ENCODE results near the gene NUDT3.
A peak's percentile ranks its signal among the peaks of the same experiment; 100 is the strongest.

Gene NUDT3

GRCh38 chr6:34392497-34393190 lies at the start of gene NUDT3:
NUDT3 (minus strand) TSS chr6:34392669; CDS start chr6:34392362, 307 bp downstream.
- DNase-seq = peak; percentile 98
- in situ Hi-C loops (cut with MboI; ENCODE audit: low pct_unique_long_range_greater_than_20kb, low sequenced_read_pairs) = no loop called here

- no peak for DNase-seq
- in situ Hi-C loops (cut with MboI; ENCODE audit: low pct_unique_long_range_greater_than_20kb, low sequenced_read_pairs) = no loop called here
Measured at GRCh38 chr6:34441526-34441925, 49.1 kb upstream of the NUDT3 start.

GRCh38 chr6:34439442-34439841 lies 47.0 kb upstream of the NUDT3 start:
- DNase-seq = no peak
- in situ Hi-C loops (cut with MboI; ENCODE audit: low pct_unique_long_range_greater_than_20kb, low sequenced_read_pairs) = no loop called here

GRCh38 chr6:34438705-34439104 lies 46.2 kb upstream of the NUDT3 start:
- no peak for DNase-seq
- in situ Hi-C loops (cut with MboI; ENCODE audit: low pct_unique_long_range_greater_than_20kb, low sequenced_read_pairs) = no loop called here

GRCh38 chr6:34437644-34437970 lies 45.1 kb upstream of the NUDT3 start:
- no peak for DNase-seq
- in situ Hi-C loops (cut with MboI; ENCODE audit: low pct_unique_long_range_greater_than_20kb, low sequenced_read_pairs) = no loop called here

- no peak for DNase-seq
- in situ Hi-C loops (cut with MboI; ENCODE audit: low pct_unique_long_range_greater_than_20kb, low sequenced_read_pairs) = no loop called here
Measured at GRCh38 chr6:34436803-34437643, 44.6 kb upstream of the NUDT3 start.

- no peak for DNase-seq
- in situ Hi-C loops (cut with MboI; ENCODE audit: low pct_unique_long_range_greater_than_20kb, low sequenced_read_pairs) = no loop called here
Measured at GRCh38 chr6:34435916-34436315, 43.4 kb upstream of the NUDT3 start.

GRCh38 chr6:34425498-34426410 lies 33.3 kb upstream of the NUDT3 start, which contains the start of gene RPS10:
RPS10 (minus strand) TSS chr6:34426069; CDS start chr6:34425221, 848 bp downstream.
- DNase-seq = peak; percentile 96
- in situ Hi-C loops (cut with MboI; ENCODE audit: low pct_unique_long_range_greater_than_20kb, low sequenced_read_pairs) = no loop called here

- peak; percentile 26 for DNase-seq
- in situ Hi-C loops (cut with MboI; ENCODE audit: low pct_unique_long_range_greater_than_20kb, low sequenced_read_pairs) = no loop called here
Measured at GRCh38 chr6:34425132-34425497, 32.6 kb upstream of the NUDT3 start.

GRCh38 chr6:34424200-34425131 lies 32.0 kb upstream of the NUDT3 start:
- in situ Hi-C loops (cut with MboI; ENCODE audit: low pct_unique_long_range_greater_than_20kb, low sequenced_read_pairs) = loop anchor here (25.0 kb wide), 1 partner anchor 187 kb away; the partner anchor contains the start of genes HMGA1 and SMIM29
- no peak for DNase-seq

- no peak for DNase-seq
- in situ Hi-C loops (cut with MboI; ENCODE audit: low pct_unique_long_range_greater_than_20kb, low sequenced_read_pairs) = loop anchor here (25.0 kb wide), 1 partner anchor 186 kb away; the partner anchor contains the start of genes HMGA1 and SMIM29
Measured at GRCh38 chr6:34423254-34423653, 30.8 kb upstream of the NUDT3 start.

GRCh38 chr6:34418367-34418766 lies 25.9 kb upstream of the NUDT3 start:
- no peak for DNase-seq
- in situ Hi-C loops (cut with MboI; ENCODE audit: low pct_unique_long_range_greater_than_20kb, low sequenced_read_pairs) = loop anchor here (25.0 kb wide), 1 partner anchor 181 kb away; the partner anchor contains the start of genes HMGA1 and SMIM29

GRCh38 chr6:34416877-34417371 lies 24.5 kb upstream of the NUDT3 start:
- in situ Hi-C loops (cut with MboI; ENCODE audit: low pct_unique_long_range_greater_than_20kb, low sequenced_read_pairs) = loop anchor here (25.0 kb wide), 1 partner anchor 180 kb away; the partner anchor contains the start of genes HMGA1 and SMIM29
- no peak for DNase-seq

GRCh38 chr6:34414999-34415858 lies 22.8 kb upstream of the NUDT3 start:
- in situ Hi-C loops (cut with MboI; ENCODE audit: low pct_unique_long_range_greater_than_20kb, low sequenced_read_pairs) = loop anchor here (25.0 kb wide), 1 partner anchor 178 kb away; the partner anchor contains the start of genes HMGA1 and SMIM29

GRCh38 chr6:34412643-34413214 lies 20.3 kb upstream of the NUDT3 start:
- in situ Hi-C loops (cut with MboI; ENCODE audit: low pct_unique_long_range_greater_than_20kb, low sequenced_read_pairs) = loop anchor here (25.0 kb wide), 1 partner anchor 175 kb away; the partner anchor contains the start of genes HMGA1 and SMIM29

More at GRCh38 chr6:34414999-34415858, 22.8 kb upstream of the NUDT3 start:
- peak; percentile 86 for DNase-seq

GRCh38 chr6:34412016-34412415 lies 19.5 kb upstream of the NUDT3 start:
- in situ Hi-C loops (cut with MboI; ENCODE audit: low pct_unique_long_range_greater_than_20kb, low sequenced_read_pairs) = loop anchor here (25.0 kb wide), 1 partner anchor 175 kb away; the partner anchor contains the start of genes HMGA1 and SMIM29
- no peak for DNase-seq

More at GRCh38 chr6:34412643-34413214, 20.3 kb upstream of the NUDT3 start:
- DNase-seq = no peak
